Stomach (tissue), 9 donors: Measurements from ENCODE around the gene RAI1. TPM values are rescaled to one million over a fixed set of nuclear protein-coding genes. Genes with fewer than 3 reads are reported as not detected.
A peak's percentile ranks its signal among the peaks of the same experiment; 100 is the strongest.

Experiments
- DNase-seq, 2 donors: peaks; one replicate each; pipeline versions ENCODE4 v3.0.0 to v3.0.0-alpha.2; 2013 to 2019
- H3K27ac ChIP-seq, 5 donors: fragments of 200-600 bp in 4 of 5; sonication (generic) in 4 of 5; one replicate each; pipeline ENCODE4 v1.5.1; 2013 to 2019; ENCODE audit warnings: mild to moderate bottlenecking in 1 of 5, moderate library complexity in 1 of 5
- H3K27me3 ChIP-seq, 3 donors: fragments of 200-600 bp; sonication (generic); one replicate each; pipeline ENCODE4 v1.5.1; 2017 to 2019; ENCODE audit warnings: mixed run types in 1 of 3
- H3K36me3 ChIP-seq, 4 donors: fragments of 200-600 bp; sonication (generic); 1 replicate in 3 of 4; 2 replicates in 1 of 4; pipeline ENCODE4 v1.5.1; 2016 to 2019
- H3K4me1 ChIP-seq, 4 donors: fragments of 200-600 bp; sonication (generic); one replicate each; pipeline ENCODE4 v1.5.1; 2016 to 2019
- H3K4me3 ChIP-seq, 4 donors: fragments of 200-600 bp; sonication (generic) in 3 of 4; one replicate each; pipeline ENCODE4 v1.5.1; 2016 to 2019; ENCODE audit warnings: mild to moderate bottlenecking in 1 of 4
- H3K9me3 ChIP-seq, 4 donors: fragments of 200-600 bp; sonication (generic); one replicate each; pipeline ENCODE4 v1.5.1; 2016 to 2019
- EP300 ChIP-seq: sonication (generic); formaldehyde crosslinking; IDR thresholded peaks from one replicate; pipeline ENCODE4 v1.6.1; 2017; ENCODE audit warnings: antibody characterized with exemption
- POLR2A ChIP-seq, 4 donors: fragments of 450-650 bp; IDR thresholded peaks; one replicate each; pipeline ENCODE4 v1.6.1; 2016; ENCODE audit warnings: antibody characterized with exemption in 4 of 4, control low read depth in 2 of 4, mild to moderate bottlenecking in 1 of 4, moderate library complexity in 1 of 4
- POLR2AphosphoS5 ChIP-seq, 3 donors: sonication (generic); formaldehyde crosslinking; IDR thresholded peaks; one replicate each; pipeline ENCODE4 v1.6.1; 2016; ENCODE audit warnings: antibody characterized with exemption in 3 of 3
- WGBS, 5 donors: extraction: QIAGEN DNeasy Blood & Tissue Kit in 3 of 5; methylation state at CpG; one replicate each; pipeline versions ENCODE4 v1.1.5 to v1.1.7; 2013 to 2018; 5-methylcytosine and 5-hydroxymethylcytosine counted together
- intact Hi-C: fragments of 100-400 bp; cut with DNase I; formaldehyde crosslinking; loops from one replicate; pipeline ENCODE4 v1.15.1; 2023; ENCODE audit warnings: low total_unique reads
- polyA plus RNA-seq, 3 donors: library from polyadenylated mRNA; stranded (reverse); fragments of 200-250 nt; gene quantifications; one replicate each; pipeline ENCODE4 v1.2.3, GENCODE V29; 2013
- total RNA-seq, 5 donors: library from RNA; depleted of rRNA; stranded (reverse); fragments of >200 nt; gene quantifications; one replicate each; pipeline versions ENCODE4 v1.1.0 to v1.2.3, GENCODE V29; 2014 to 2016
- TF ChIP-seq, protein P1 (sequence below), 7 experiments: fragments of 450-650 bp in 4 of 7; fragments of 200-600 bp in 3 of 7; sonication (generic) in 3 of 7; IDR thresholded peaks; one replicate each; pipeline ENCODE4 v1.5.1; 2016 to 2019; ENCODE audit warnings: antibody characterized with exemption in 7 of 7, control low read depth in 2 of 7, mild to moderate bottlenecking in 1 of 7
- donor health status: healthy with polysubstance abuse.
- donor health status: Bipolar disorder and iron deficiency.
- donor health status: healthy.

The RAI1 gene
- total and polyA plus RNA-seq, 8 donors: 4.6 to 94.5 (median 28.3) TPM

GRCh38 chr17:17737961-17738894 is 57.0 kb downstream of the RAI1 start:
- TF ChIP-seq, protein P1, sequence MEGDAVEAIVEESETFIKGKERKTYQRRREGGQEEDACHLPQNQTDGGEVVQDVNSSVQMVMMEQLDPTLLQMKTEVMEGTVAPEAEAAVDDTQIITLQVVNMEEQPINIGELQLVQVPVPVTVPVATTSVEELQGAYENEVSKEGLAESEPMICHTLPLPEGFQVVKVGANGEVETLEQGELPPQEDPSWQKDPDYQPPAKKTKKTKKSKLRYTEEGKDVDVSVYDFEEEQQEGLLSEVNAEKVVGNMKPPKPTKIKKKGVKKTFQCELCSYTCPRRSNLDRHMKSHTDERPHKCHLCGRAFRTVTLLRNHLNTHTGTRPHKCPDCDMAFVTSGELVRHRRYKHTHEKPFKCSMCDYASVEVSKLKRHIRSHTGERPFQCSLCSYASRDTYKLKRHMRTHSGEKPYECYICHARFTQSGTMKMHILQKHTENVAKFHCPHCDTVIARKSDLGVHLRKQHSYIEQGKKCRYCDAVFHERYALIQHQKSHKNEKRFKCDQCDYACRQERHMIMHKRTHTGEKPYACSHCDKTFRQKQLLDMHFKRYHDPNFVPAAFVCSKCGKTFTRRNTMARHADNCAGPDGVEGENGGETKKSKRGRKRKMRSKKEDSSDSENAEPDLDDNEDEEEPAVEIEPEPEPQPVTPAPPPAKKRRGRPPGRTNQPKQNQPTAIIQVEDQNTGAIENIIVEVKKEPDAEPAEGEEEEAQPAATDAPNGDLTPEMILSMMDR (IDR thresholded peaks at IDR 0.05): no peak
- no peak for TF ChIP-seq POLR2AphosphoS5 (IDR thresholded peaks at IDR 0.05)
- TF ChIP-seq POLR2A (IDR thresholded peaks at IDR 0.05): no peak
- no peak for TF ChIP-seq EP300
- no peaks in the 10 kb centered on the region for H3K36me3 ChIP-seq
- no peak overlapping the region for H3K4me3 ChIP-seq
- H3K9me3 ChIP-seq: no peaks in the 10 kb centered on the region
- H3K27ac ChIP-seq: peak overlapping the region; percentile 53 to 86 (median 78)
- 21 to 32% (median 30%) methylated on average over 14 to 16 of the region's 16 CpGs for WGBS, 5 donors
- DNase-seq: peak; percentile 74 to 95
- intact Hi-C loops: no loop called here
- no peaks in the 10 kb centered on the region for H3K27me3 ChIP-seq
- H3K4me1 ChIP-seq: peaks cover 56 to 80% (median 65%) of the 10 kb centered on the region in 4 donors

DNA sequence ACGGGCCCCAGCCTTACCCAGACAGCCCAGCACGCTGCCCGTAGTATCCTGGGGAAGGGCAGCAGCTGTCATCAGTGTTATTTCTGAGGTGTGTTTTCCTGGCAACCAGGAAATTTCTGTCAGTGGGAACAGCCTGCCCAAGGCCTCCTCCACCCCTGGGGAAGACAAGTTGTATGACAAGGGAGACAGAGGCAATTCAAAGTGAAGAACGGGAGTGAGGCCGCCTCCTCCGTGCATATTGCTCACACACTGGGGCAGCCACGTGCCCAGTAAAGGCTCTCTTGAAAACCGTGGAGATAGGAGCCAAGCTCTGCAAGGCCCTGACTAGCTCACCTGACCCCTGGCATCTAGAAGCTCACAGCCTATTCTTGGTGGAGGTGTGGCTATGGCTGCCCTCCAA is 57.6 kb downstream of the RAI1 start:
- H3K4me1 ChIP-seq: peaks cover 56 to 78% (median 65%) of the 10 kb centered on the region in 4 donors

DNA sequence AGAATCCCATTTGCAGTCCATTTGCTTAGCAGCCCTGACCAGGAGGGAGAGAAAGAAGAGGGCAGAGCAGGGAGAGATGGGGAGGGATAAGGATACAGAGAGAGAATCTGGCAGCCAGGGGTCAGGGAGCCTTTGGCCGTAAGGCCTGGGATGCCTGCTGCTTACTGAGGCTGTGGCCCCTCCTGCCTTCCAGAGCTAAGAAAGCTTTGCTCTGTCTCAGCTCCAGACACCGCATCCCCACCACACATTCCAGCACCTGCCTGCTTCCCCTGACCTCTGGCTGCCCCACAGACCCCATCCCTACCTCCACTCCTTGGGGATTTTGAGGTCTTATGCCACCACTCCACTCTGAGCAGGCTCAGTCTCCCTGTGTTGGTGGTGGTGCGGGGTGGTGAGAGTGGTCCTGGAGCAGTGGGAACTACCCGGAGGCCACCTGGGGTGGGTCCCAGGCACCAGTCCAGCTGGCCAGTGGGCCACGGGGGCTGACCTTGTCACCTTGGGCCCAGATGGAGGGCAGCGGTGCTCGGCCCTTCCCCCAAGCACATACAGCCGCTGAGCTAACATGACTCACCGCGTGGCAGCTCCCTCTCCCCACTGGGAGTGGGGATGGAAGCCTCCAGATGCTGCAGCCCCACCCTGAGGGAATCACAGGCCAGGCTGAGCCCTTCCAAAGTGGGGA is 58.3 kb downstream of the RAI1 start:
- no peaks in the 10 kb centered on the region for H3K27me3 ChIP-seq
- no peaks in the 10 kb centered on the region for H3K9me3 ChIP-seq
- peak; percentile 50 to 84 for DNase-seq
- H3K4me1 ChIP-seq: peaks cover 56 to 75% (median 63%) of the 10 kb centered on the region in 4 donors
- intact Hi-C loops: no loop called here
- peak overlapping the region; percentile 20 to 86 (median 78) for H3K27ac ChIP-seq
- WGBS, 5 donors: 23 to 43% (median 35%) methylated on average over 7 to 10 of the region's 10 CpGs
- H3K4me3 ChIP-seq: no peak overlapping the region
- TF ChIP-seq EP300 (no peak), POLR2AphosphoS5 (IDR thresholded peaks at IDR 0.05) (peak in 2 of 3 donors; percentile 27 to 50)
- no peaks in the 10 kb centered on the region for H3K36me3 ChIP-seq

More for the DNA sequence above, 57.6 kb downstream of the RAI1 start:
- WGBS, 5 donors: 20 to 43% (median 30%) methylated on average over 8 of the region's 8 CpGs
- no peak for TF ChIP-seq POLR2A (IDR thresholded peaks at IDR 0.05)
- TF ChIP-seq, protein P1 (IDR thresholded peaks at IDR 0.05): no peak
- no peak for TF ChIP-seq EP300
- TF ChIP-seq POLR2AphosphoS5 (IDR thresholded peaks at IDR 0.05): no peak
- no peaks in the 10 kb centered on the region for H3K27me3 ChIP-seq
- no peaks in the 10 kb centered on the region for H3K36me3 ChIP-seq
- no peaks in the 10 kb centered on the region for H3K9me3 ChIP-seq
- intact Hi-C loops: no loop called here
- H3K27ac ChIP-seq: peak overlapping the region; percentile 20 to 86 (median 78)
- peak in 1 of 2 donors; percentile 61 for DNase-seq
- H3K4me3 ChIP-seq: no peak overlapping the region

DNA sequence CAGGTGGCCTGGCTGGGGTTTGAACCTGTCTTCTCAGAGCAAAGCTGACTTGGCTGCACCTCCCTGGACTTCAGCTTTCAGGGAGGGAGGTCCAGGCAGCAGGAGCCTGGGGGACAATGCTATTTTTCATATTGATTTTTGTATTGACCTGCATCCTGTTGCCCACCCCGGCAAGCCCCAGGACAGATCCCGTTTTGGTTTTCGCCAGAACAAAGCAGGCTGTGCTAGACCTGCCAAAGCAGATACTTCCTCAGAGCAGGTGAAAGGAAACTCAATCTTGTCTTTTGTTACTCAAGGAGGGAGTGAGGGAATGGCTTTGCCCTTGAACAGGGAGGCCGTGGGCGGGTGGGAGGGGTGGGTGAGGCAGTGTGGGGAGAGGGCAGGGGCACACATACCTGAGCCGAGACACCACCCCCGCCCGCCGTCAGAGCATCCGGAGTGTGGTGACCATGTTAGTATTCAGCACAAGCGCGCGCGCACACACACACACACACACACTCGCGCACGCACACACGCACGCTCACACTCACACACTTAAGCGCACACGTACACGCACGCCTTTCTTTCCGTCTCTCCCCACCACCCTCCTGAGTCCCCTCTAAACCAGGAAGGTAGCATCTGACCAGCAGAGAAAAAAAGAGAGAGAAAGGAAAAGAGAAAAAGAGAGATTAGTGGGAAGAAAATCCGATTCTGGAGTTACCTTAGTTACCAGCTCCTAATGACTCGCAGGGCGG is 59.5 kb downstream of the RAI1 start:
- Histone ChIP-seq H3K9me3 (no peaks in the 10 kb centered on the region), H3K36me3 (peaks cover 0 to under 1% (median 0%) of the 10 kb centered on the region in 4 donors), H3K27ac (peak overlapping the region in 4 of 5 donors; percentile 44 to 86 (median 72)), H3K4me1 (peaks cover 54 to 76% (median 61%) of the 10 kb centered on the region in 4 donors), H3K4me3 (no peak overlapping the region), H3K27me3 (no peaks in the 10 kb centered on the region)
- intact Hi-C loops: no loop called here
- WGBS, 5 donors: 51 to 73% (median 60%) methylated on average over 26 to 27 of the region's 27 CpGs
- DNase-seq: peak in 1 of 2 donors; percentile 88
- no peak for TF ChIP-seq EP300
- TF ChIP-seq, protein P1 (IDR thresholded peaks at IDR 0.05): no peak
- no peak for TF ChIP-seq POLR2AphosphoS5 (IDR thresholded peaks at IDR 0.05)
- TF ChIP-seq POLR2A (IDR thresholded peaks at IDR 0.05): no peak
